ENCODE data around the gene BARX2. TPM values are rescaled to one million over a fixed set of nuclear protein-coding genes. Genes with fewer than 3 reads are reported as not detected.
A peak's percentile ranks its signal among the peaks of the same experiment; 100 is the strongest.

BARX2 gene
- polyA plus RNA-seq, 1 donor from 2014 or later = not detected

GRCh38 chr11:129370715-129371114, 4.9 kb upstream of the BARX2 start:
- no peaks in the 10 kb centered on the region for H3K36me3 ChIP-seq (ENCODE audit: insufficient read depth, low read length)
- H3K9ac ChIP-seq (ENCODE audit: low read length) = no peak overlapping the region
- no peak overlapping the region for H3K27ac ChIP-seq (ENCODE audit: low read length)
- no peak overlapping the region for H3K4me3 ChIP-seq (ENCODE audit: low read length)
- no peak for TF ChIP-seq MXI1 (conservative IDR thresholded peaks at IDR 0.05; ENCODE audit: poor library complexity, severe bottlenecking)
- TF ChIP-seq EZH2 (IDR thresholded peaks at IDR 0.05; ENCODE audit: borderline replicate concordance, insufficient read depth, low read length, poor library complexity, severe bottlenecking) = no peak
- no peak for TF ChIP-seq CTCF (IDR thresholded peaks at IDR 0.05; ENCODE audit: poor library complexity, severe bottlenecking)
- TF ChIP-seq TAF1 (IDR thresholded peaks at IDR 0.05; ENCODE audit: low read depth) = no peak
- no peak for TF ChIP-seq SMC3 (conservative IDR thresholded peaks at IDR 0.05; ENCODE audit: poor library complexity)
- TF ChIP-seq EP300 (conservative IDR thresholded peaks at IDR 0.05; ENCODE audit: poor library complexity, severe bottlenecking) = no peak
- TF ChIP-seq REST (IDR thresholded peaks at IDR 0.05; ENCODE audit: borderline replicate concordance) = no peak
- H3K79me2 ChIP-seq (replicated peaks; ENCODE audit: insufficient read depth, low read length) = no peaks in the 10 kb centered on the region
- H3K9me2 ChIP-seq (ENCODE audit: insufficient read depth, low read length) = no peaks in the 10 kb centered on the region
- H4K20me1 ChIP-seq (ENCODE audit: insufficient read depth) = no peaks in the 10 kb centered on the region
- H3K9me3 ChIP-seq (ENCODE audit: low read length) = no peaks in the 10 kb centered on the region
- no peaks in the 10 kb centered on the region for H3F3A ChIP-seq (ENCODE audit: insufficient read depth, low read length, poor library complexity, severe bottlenecking)
- no peak overlapping the region for H3K4me2 ChIP-seq (ENCODE audit: low read length)
- no peak overlapping the region for H2AFZ ChIP-seq (ENCODE audit: low read depth, low read length)
- peaks cover 95% of the 10 kb centered on the region for H3K27me3 ChIP-seq (ENCODE audit: insufficient read depth, low read depth, low read length)

- Histone ChIP-seq H3K4me3 (ENCODE audit: low read length) (peak overlapping the region; percentile 56), H3K27ac (ENCODE audit: low read length) (no peak overlapping the region), H2AFZ (ENCODE audit: low read depth, low read length) (no peak overlapping the region), H3K9me3 (ENCODE audit: low read length) (no peaks in the 10 kb centered on the region), H3K4me2 (ENCODE audit: low read length) (no peak overlapping the region), H3K27me3 (ENCODE audit: insufficient read depth, low read depth, low read length) (peaks cover 97% of the 10 kb centered on the region), H3K79me2 (replicated peaks; ENCODE audit: insufficient read depth, low read length) (no peaks in the 10 kb centered on the region), H3K9ac (ENCODE audit: low read length) (no peak overlapping the region), H3K9me2 (ENCODE audit: insufficient read depth, low read length) (no peaks in the 10 kb centered on the region), H4K20me1 (ENCODE audit: insufficient read depth) (no peaks in the 10 kb centered on the region), H3F3A (ENCODE audit: insufficient read depth, low read length, poor library complexity, severe bottlenecking) (no peaks in the 10 kb centered on the region), H3K36me3 (ENCODE audit: insufficient read depth, low read length) (no peaks in the 10 kb centered on the region)
- peak; percentile 96 for TF ChIP-seq EZH2 (IDR thresholded peaks at IDR 0.05; ENCODE audit: borderline replicate concordance, insufficient read depth, low read length, poor library complexity, severe bottlenecking)
- TF ChIP-seq SMC3 (conservative IDR thresholded peaks at IDR 0.05; ENCODE audit: poor library complexity) = no peak
Measured at GRCh38 chr11:129372609-129373488, 2.8 kb upstream of the BARX2 start.

All from neural cell (in vitro differentiated cells).